ENCODE results near the gene MAD1L1. TPM values are rescaled to one million over a fixed set of nuclear protein-coding genes. Genes with fewer than 3 reads are reported as not detected.

The MAD1L1 gene
- total and polyA plus RNA-seq, 8 donors = 12.8 to 469 (median 27.3) TPM

GRCh38 chr7:2009541-2010001 is 223.2 kb downstream of the MAD1L1 start:
- intact Hi-C loops (cut with DNase I; ENCODE audit: low total_unique reads) = no loop called here

GRCh38 chr7:2008936-2009540 is 223.7 kb downstream of the MAD1L1 start:
- Histone ChIP-seq H3K9me3 (no peaks in the 10 kb centered on the region), H3K27me3 (no peaks in the 10 kb centered on the region), H3K27ac (no peak overlapping the region), H3K36me3 (peaks cover 0 to 26% (median 23%) of the 10 kb centered on the region in 4 donors), H3K4me1 (peaks cover 0 to 11% (median 3%) of the 10 kb centered on the region in 4 donors), H3K4me3 (no peak overlapping the region)
- TF ChIP-seq, protein P1, sequence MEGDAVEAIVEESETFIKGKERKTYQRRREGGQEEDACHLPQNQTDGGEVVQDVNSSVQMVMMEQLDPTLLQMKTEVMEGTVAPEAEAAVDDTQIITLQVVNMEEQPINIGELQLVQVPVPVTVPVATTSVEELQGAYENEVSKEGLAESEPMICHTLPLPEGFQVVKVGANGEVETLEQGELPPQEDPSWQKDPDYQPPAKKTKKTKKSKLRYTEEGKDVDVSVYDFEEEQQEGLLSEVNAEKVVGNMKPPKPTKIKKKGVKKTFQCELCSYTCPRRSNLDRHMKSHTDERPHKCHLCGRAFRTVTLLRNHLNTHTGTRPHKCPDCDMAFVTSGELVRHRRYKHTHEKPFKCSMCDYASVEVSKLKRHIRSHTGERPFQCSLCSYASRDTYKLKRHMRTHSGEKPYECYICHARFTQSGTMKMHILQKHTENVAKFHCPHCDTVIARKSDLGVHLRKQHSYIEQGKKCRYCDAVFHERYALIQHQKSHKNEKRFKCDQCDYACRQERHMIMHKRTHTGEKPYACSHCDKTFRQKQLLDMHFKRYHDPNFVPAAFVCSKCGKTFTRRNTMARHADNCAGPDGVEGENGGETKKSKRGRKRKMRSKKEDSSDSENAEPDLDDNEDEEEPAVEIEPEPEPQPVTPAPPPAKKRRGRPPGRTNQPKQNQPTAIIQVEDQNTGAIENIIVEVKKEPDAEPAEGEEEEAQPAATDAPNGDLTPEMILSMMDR (IDR thresholded peaks at IDR 0.05) = no peak
- TF ChIP-seq EP300 (IDR thresholded peaks at IDR 0.05) (no peak), POLR2AphosphoS5 (IDR thresholded peaks at IDR 0.05) (no peak), POLR2A (IDR thresholded peaks at IDR 0.05) (no peak)
- intact Hi-C loops (cut with DNase I; ENCODE audit: low total_unique reads) = no loop called here
- DNase-seq = no peak
- WGBS, 5 donors = 92 to 94% (median 93%) methylated on average over 12 to 25 of the region's 25 CpGs

More at GRCh38 chr7:2009541-2010001, 223.2 kb downstream of the MAD1L1 start:
- no peak overlapping the region for H3K27ac ChIP-seq
- H3K9me3 ChIP-seq = no peaks in the 10 kb centered on the region
- peak in 1 of 2 donors; percentile 62 for DNase-seq
- peaks cover 0 to 27% (median 21%) of the 10 kb centered on the region in 4 donors for H3K36me3 ChIP-seq
- 71 to 89% (median 86%) methylated on average over 13 to 16 of the region's 16 CpGs for WGBS, 5 donors
- H3K4me1 ChIP-seq = peaks cover 0 to 11% (median 3%) of the 10 kb centered on the region in 4 donors
- H3K4me3 ChIP-seq = no peak overlapping the region
- no peaks in the 10 kb centered on the region for H3K27me3 ChIP-seq
- TF ChIP-seq POLR2A (IDR thresholded peaks at IDR 0.05) = no peak
- TF ChIP-seq, protein P1 (IDR thresholded peaks at IDR 0.05) = no peak
- TF ChIP-seq EP300 (IDR thresholded peaks at IDR 0.05) = no peak
- TF ChIP-seq POLR2AphosphoS5 (IDR thresholded peaks at IDR 0.05) = no peak

GRCh38 chr7:2008101-2008935 is 224.4 kb downstream of the MAD1L1 start:
- Histone ChIP-seq H3K4me3 (no peak overlapping the region), H3K27ac (no peak overlapping the region), H3K36me3 (peaks cover 0 to 20% (median 16%) of the 10 kb centered on the region in 4 donors), H3K27me3 (no peaks in the 10 kb centered on the region), H3K4me1 (peaks cover 0 to 8% (median 3%) of the 10 kb centered on the region in 4 donors), H3K9me3 (no peaks in the 10 kb centered on the region)
- no peak for DNase-seq
- intact Hi-C loops (cut with DNase I; ENCODE audit: low total_unique reads) = no loop called here
- WGBS, 5 donors = 81 to 90% (median 85%) methylated on average over 11 to 28 of the region's 28 CpGs
- TF ChIP-seq POLR2AphosphoS5 (IDR thresholded peaks at IDR 0.05) (no peak), EP300 (IDR thresholded peaks at IDR 0.05) (no peak), POLR2A (IDR thresholded peaks at IDR 0.05) (no peak)
- TF ChIP-seq, protein P1 (IDR thresholded peaks at IDR 0.05) = no peak

DNA sequence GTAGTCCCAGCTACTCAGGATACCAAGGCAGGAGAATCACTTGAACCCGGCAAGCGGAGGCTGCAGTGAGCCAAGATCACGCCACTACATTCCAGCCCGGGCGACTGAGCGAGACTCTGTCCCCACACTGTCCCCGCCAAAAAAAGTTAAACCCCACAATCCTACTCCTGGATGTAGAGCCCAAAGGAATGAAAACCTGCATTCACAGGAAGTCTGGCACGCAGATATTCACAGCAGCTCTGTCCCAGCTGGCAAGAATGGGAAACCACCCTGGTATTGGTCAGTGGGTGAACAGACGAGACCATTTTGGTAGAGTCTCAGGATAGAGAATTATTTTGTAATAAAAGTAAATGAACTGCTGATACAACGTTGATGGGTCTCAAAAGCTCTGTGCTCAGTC is 225.2 kb downstream of the MAD1L1 start:
- Histone ChIP-seq H3K4me1 (peaks cover 0 to under 1% (median 0%) of the 10 kb centered on the region in 4 donors), H3K27me3 (no peaks in the 10 kb centered on the region), H3K9me3 (no peaks in the 10 kb centered on the region), H3K36me3 (peaks cover 0 to 13% (median 12%) of the 10 kb centered on the region in 4 donors), H3K27ac (no peak overlapping the region), H3K4me3 (no peak overlapping the region)
- 93 to 95% (median 95%) methylated on average over 10 of the region's 10 CpGs for WGBS, 5 donors
- no peak for DNase-seq
- TF ChIP-seq EP300 (IDR thresholded peaks at IDR 0.05) (no peak), POLR2AphosphoS5 (IDR thresholded peaks at IDR 0.05) (no peak), POLR2A (IDR thresholded peaks at IDR 0.05) (no peak)
- TF ChIP-seq, protein P1 (IDR thresholded peaks at IDR 0.05) = no peak
- intact Hi-C loops (cut with DNase I; ENCODE audit: low total_unique reads) = no loop called here
